ENCODE results near the gene HAGHL. TPM values are rescaled to one million over a fixed set of nuclear protein-coding genes. Genes with fewer than 3 reads are reported as not detected.

Gene HAGHL
- total RNA-seq, 4 donors from 2014 or later: 1.7 to 5.7 (median 4.8) TPM; not detected in 1

GRCh38 chr16:702341-702740, 24.6 kb upstream of the HAGHL start:
- TF ChIP-seq CTCF (IDR thresholded peaks at IDR 0.05): no peak
- no peak for DNase-seq
- Histone ChIP-seq H3K36me3 (no peaks in the 10 kb centered on the region), H3K4me1 (peaks cover 6 to 45% (median 27%) of the 10 kb centered on the region in 3 donors), H3K27ac (no peak overlapping the region), H3K4me3 (no peak overlapping the region), H3K27me3 (peaks cover 32 to 100% (median 48%) of the 10 kb centered on the region in 4 donors), H3K9me3 (no peaks in the 10 kb centered on the region)
- 81 to 94% methylated on average over 7 to 16 of the region's 19 CpGs for WGBS, 2 donors
- intact Hi-C loops (cut with DNase I): no loop called here

GRCh38 chr16:703406-703805, 23.5 kb upstream of the HAGHL start:
- peaks cover 6 to 56% (median 27%) of the 10 kb centered on the region in 3 donors for H3K4me1 ChIP-seq
- no peak overlapping the region for H3K27ac ChIP-seq
- no peaks in the 10 kb centered on the region for H3K36me3 ChIP-seq
- intact Hi-C loops (cut with DNase I): no loop called here
- H3K27me3 ChIP-seq: peaks cover 32 to 100% (median 50%) of the 10 kb centered on the region in 4 donors
- H3K9me3 ChIP-seq: no peaks in the 10 kb centered on the region
- WGBS, 2 donors: 17% methylated on average over 1 of the region's 12 CpGs; no CpG with 5 or more reads in 1 of the 2 donors
- no peak overlapping the region for H3K4me3 ChIP-seq
- no peak for DNase-seq
- TF ChIP-seq POLR2A (IDR thresholded peaks at IDR 0.05): no peak
- no peak for TF ChIP-seq CTCF (IDR thresholded peaks at IDR 0.05)

GRCh38 chr16:704047-704446, 22.9 kb upstream of the HAGHL start:
- TF ChIP-seq POLR2A (IDR thresholded peaks at IDR 0.05): no peak
- TF ChIP-seq CTCF (IDR thresholded peaks at IDR 0.05): no peak
- intact Hi-C loops (cut with DNase I): no loop called here
- Histone ChIP-seq H3K9me3 (no peaks in the 10 kb centered on the region), H3K4me1 (peaks cover 6 to 57% (median 27%) of the 10 kb centered on the region in 3 donors), H3K27me3 (peaks cover 32 to 100% (median 52%) of the 10 kb centered on the region in 4 donors), H3K27ac (no peak overlapping the region), H3K4me3 (no peak overlapping the region), H3K36me3 (no peaks in the 10 kb centered on the region)
- DNase-seq: no peak
- 60 to 67% methylated on average over 1 to 2 of the region's 7 CpGs for WGBS, 2 donors

- H3K4me3 ChIP-seq: peak overlapping the region in 2 of 4 donors; percentile 41 to 53
- TF ChIP-seq POLR2A (IDR thresholded peaks at IDR 0.05) (no peak), CTCF (IDR thresholded peaks at IDR 0.05) (no peak)
- no peaks in the 10 kb centered on the region for H3K9me3 ChIP-seq
- no peak for DNase-seq
- H3K27me3 ChIP-seq: peaks cover 32 to 100% (median 56%) of the 10 kb centered on the region in 4 donors
- 3% methylated on average over 8 of the region's 50 CpGs; no CpG with 5 or more reads in 1 of the 2 donors for WGBS, 2 donors
- H3K36me3 ChIP-seq: no peaks in the 10 kb centered on the region
- H3K27ac ChIP-seq: no peak overlapping the region
- peaks cover 8 to 56% (median 27%) of the 10 kb centered on the region in 3 donors for H3K4me1 ChIP-seq
- intact Hi-C loops (cut with DNase I): no loop called here
Measured at GRCh38 chr16:704552-705380, 22.1 kb upstream of the HAGHL start.

- no peaks in the 10 kb centered on the region for H3K9me3 ChIP-seq
- no peaks in the 10 kb centered on the region for H3K36me3 ChIP-seq
- H3K4me1 ChIP-seq: peaks cover 10 to 56% (median 25%) of the 10 kb centered on the region in 3 donors
- no peak for DNase-seq
- H3K4me3 ChIP-seq: peak within 1 kb of the TSS in 3 of 4 donors; percentile 6 to 53 (median 41)
- peaks cover 32 to 100% (median 57%) of the 10 kb centered on the region in 4 donors for H3K27me3 ChIP-seq
- H3K27ac ChIP-seq: no peak within 1 kb of the TSS
- TF ChIP-seq CTCF (IDR thresholded peaks at IDR 0.05): no peak
- TF ChIP-seq POLR2A (IDR thresholded peaks at IDR 0.05): no peak
- 3% methylated on average over 17 of the region's 115 CpGs; no CpG with 5 or more reads in 1 of the 2 donors for WGBS, 2 donors
- intact Hi-C loops (cut with DNase I): no loop called here
Measured at GRCh38 chr16:705431-706188, 21.3 kb upstream of the HAGHL start, which contains the start of gene FBXL16. Gene FBXL16 (minus strand): TSS chr16:705801. CDS start chr16:697405, 8,396 bp downstream.

All from esophagus squamous epithelium (tissue), 5 donors.